ENCODE measurements around the gene FGF14. TPM values are rescaled to one million over a fixed set of nuclear protein-coding genes. Genes with fewer than 3 reads are reported as not detected.

FGF14 gene
- total and polyA plus RNA-seq, 2 of the 4 experiments (the other 2 are of a cell fraction): under 0.01 TPM; not detected in 1

- DNase-seq: no peak
- Histone ChIP-seq H3K36me3 (ENCODE audit: control insufficient read depth, insufficient read depth, low read length) (no peaks in the 10 kb centered on the region), H4K91ac (ENCODE audit: insufficient read depth, low read depth, low read length) (no peak overlapping the region), H3K9ac (ENCODE audit: low read depth, low read length) (no peak overlapping the region), H3K9me1 (ENCODE audit: insufficient read depth, low read length) (no peaks in the 10 kb centered on the region), H4K8ac (ENCODE audit: low read depth in 2 of 2, low read length in 2 of 2) (no peak overlapping the region), H3K4me3 (ENCODE audit: insufficient read depth, low read depth, low read length) (no peak overlapping the region), H3K23ac (ENCODE audit: low read depth, low read length) (no peak overlapping the region), H4K5ac (ENCODE audit: low read depth, low read length) (no peak overlapping the region), H3K18ac (ENCODE audit: low read depth, low read length) (no peak overlapping the region), H3K9me3 (ENCODE audit: control insufficient read depth, insufficient read depth, low read length) (no peaks in the 10 kb centered on the region), H2AK5ac (ENCODE audit: low read depth, low read length) (no peak overlapping the region), H3K27ac (ENCODE audit: insufficient read depth, low read length) (no peak overlapping the region), H3K79me1 (ENCODE audit: low read depth in 1 of 2, low read length in 2 of 2) (no peaks in the 10 kb centered on the region), H2BK20ac (ENCODE audit: low read depth, low read length) (no peak overlapping the region), H3K56ac (ENCODE audit: extremely low read depth, insufficient read depth, low read length) (no peak overlapping the region), H2AK9ac (replicated peaks; ENCODE audit: low read depth, low read length, poor library complexity) (no peak overlapping the region), H3K4ac (ENCODE audit: low read depth, low read length) (no peak overlapping the region), H2BK5ac (ENCODE audit: low read depth, low read length, poor library complexity, severe bottlenecking) (no peak overlapping the region), H3K4me2 (ENCODE audit: low read depth, low read length) (no peak overlapping the region), H2BK120ac (ENCODE audit: low read depth, low read length) (no peak overlapping the region), H4K20me1 (ENCODE audit: insufficient read depth, low read length) (no peaks in the 10 kb centered on the region), H2BK15ac (ENCODE audit: low read depth, low read length) (no peak overlapping the region), H2AFZ (replicated peaks; ENCODE audit: low read length, poor library complexity) (no peak overlapping the region), H3K4me1 (ENCODE audit: control insufficient read depth, insufficient read depth, low read length) (no peaks in the 10 kb centered on the region), H3K14ac (replicated peaks; ENCODE audit: low read depth, low read length) (no peak overlapping the region), H3K27me3 (ENCODE audit: control insufficient read depth, insufficient read depth, low read length) (no peaks in the 10 kb centered on the region)
- POLR2A ChIA-PET (ENCODE audit: unreplicated experiment): no interaction called here
- BruUV-seq (replicated peaks): no TSS peak
- no peak for ATAC-seq (ENCODE audit: low read depth)
- TF ChIP-seq CHD1 (IDR thresholded peaks at IDR 0.05; ENCODE audit: low read depth, low read length): no peak
- TF ChIP-seq MAFK (IDR thresholded peaks at IDR 0.05; ENCODE audit: low read depth, low read length): no peak
- TF ChIP-seq RCOR1 (IDR thresholded peaks at IDR 0.05; ENCODE audit: insufficient replicate concordance, low read length): no peak
- no peak for TF ChIP-seq RFX5 (IDR thresholded peaks at IDR 0.05; ENCODE audit: low read depth, low read length)
- TF ChIP-seq USF2 (IDR thresholded peaks at IDR 0.05; ENCODE audit: low read depth, low read length): no peak
- no peak for TF ChIP-seq MXI1 (IDR thresholded peaks at IDR 0.05; ENCODE audit: borderline replicate concordance, low read depth, low read length)
- no peak for TF ChIP-seq BHLHE40 (IDR thresholded peaks at IDR 0.05; ENCODE audit: low read depth, low read length)
- no peak for TF ChIP-seq MAZ (IDR thresholded peaks at IDR 0.05; ENCODE audit: borderline replicate concordance, low read depth, low read length)
- no peak for TF ChIP-seq RAD21 (IDR thresholded peaks at IDR 0.05; ENCODE audit: low read length)
- TF ChIP-seq CTCF (conservative IDR thresholded peaks at IDR 0.05; ENCODE audit: low read depth, low read length): no peak
- no peak for TF ChIP-seq CEBPB (IDR thresholded peaks at IDR 0.05; ENCODE audit: low read depth, low read length)
- no peak for TF ChIP-seq ELK1 (IDR thresholded peaks at IDR 0.05; ENCODE audit: borderline replicate concordance, low read depth, low read length)
- TF ChIP-seq FOS (IDR thresholded peaks at IDR 0.05; ENCODE audit: low read depth, low read length): no peak
- TF ChIP-seq NFE2L2 (IDR thresholded peaks at IDR 0.05; ENCODE audit: low read depth, low read length): no peak
- TF ChIP-seq SMC3 (IDR thresholded peaks at IDR 0.05; ENCODE audit: low read depth, low read length): no peak
- in situ Hi-C loops (cut with MboI; ENCODE audit: low sequenced_read_pairs): no loop called here
- CTCF ChIA-PET: interaction anchor here (1.1 to 1.5 kb wide), 3 partner anchors 11 to 466 kb away, joined by 3 to 4 read pairs (median 3); no protein-coding TSS in a partner anchor
- intact Hi-C loops (cut with micrococcal nuclease): loop anchor here (2.0 kb wide), 1 partner anchor 945 kb away; no protein-coding TSS in a partner anchor
- dilution Hi-C loops (cut with HindIII; ENCODE audit: low sequenced_read_pairs, unreplicated experiment): no loop called here
Measured at GRCh38 chr13:102089722-102090121, 312.1 kb downstream of the FGF14 start.

Data from IMR-90 (cell line).